ENCODE measurements around the gene NR3C1.

The NR3C1 gene

DNA sequence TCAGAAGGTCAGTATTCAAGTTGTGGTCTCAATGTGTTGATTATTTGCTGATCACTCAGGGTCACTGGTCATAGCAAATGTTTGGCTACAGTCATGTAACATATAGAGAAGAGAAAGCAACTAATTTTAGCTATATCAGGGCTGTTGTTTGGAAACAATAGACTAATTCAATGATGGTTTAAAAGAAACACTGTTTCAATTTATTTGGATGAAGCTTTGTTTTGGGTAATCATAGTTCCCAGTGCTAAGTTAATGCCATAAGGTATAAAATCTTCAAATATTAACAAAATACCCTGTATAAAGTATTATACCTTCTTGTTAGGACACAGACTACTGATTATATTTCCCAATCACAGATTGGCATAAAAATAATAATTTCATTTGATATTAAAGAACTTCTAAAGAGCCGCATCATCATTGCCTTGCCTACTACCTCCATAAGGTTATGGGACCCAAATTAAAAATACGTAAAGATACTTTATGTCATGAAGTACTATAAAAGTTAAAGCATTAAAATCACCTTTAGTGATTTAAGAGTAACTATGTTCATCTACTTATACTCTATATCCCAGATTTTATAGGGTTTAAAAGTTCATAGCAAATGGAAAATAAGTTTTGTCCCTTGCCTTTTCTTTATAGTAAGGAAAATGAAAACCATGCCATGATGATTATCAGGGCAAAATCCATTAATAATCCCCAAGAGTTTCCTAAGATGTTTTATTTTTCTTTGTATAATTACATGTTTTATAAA lies 6.0 kb downstream of the NR3C1 start:
- no peak for DNase-seq

DNA sequence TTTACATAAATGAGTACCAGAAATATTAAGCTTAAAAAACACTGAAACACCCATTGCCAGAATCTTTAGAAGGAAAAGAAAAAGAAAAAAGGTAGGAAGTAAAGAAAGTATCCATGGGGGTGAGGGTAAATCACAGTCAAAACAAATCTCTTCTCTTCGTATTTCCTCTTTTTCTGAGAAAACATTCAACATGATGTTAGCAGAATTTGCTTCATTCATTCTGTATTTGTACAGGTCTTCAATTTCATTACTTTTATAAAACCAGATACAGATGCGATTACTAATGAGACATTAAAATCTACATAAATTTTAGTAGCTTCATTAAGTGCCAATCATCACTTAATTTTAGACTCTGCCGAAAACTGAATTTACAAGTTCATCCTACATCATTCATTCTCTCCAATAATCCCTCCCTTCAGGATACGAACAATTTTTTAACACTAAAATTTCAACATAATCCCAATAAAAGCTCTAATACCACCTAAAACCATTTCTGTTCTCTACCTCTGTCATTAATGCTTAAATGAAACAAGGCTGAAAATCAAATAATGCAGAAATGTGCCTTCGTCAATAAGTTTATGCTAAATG lies 7.0 kb downstream of the NR3C1 start:
- DNase-seq: no peak

DNA sequence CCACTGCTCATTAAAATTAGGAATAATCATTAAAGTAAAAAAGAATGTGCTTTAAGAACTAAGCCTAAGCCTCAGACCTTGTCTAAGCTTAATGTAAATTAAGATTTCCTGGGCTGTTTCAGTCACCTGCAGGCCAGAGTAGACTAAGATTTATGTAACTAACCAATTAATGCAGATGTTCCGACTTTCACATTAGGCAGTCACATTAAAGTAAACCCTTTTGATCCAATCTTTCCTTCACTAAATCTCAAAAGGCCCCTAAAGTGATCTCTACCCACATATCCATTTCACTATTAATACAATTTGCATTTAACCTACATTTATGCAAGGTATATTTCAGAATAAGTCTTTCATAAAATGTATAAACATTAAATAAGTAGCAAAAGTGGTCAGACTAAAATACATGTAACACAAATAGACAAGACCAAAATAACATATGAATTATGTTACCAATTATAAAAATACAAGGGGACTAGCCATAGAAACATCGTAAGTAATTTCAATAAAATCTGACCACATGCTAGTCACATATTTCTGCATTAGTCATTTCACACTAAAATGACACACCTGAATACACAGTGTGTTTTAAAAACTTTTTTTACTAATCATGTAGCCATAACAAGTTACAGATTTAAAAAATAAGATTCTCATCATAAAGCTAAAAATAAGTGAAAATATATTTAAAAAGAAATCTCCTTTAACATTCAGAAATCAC lies 7.7 kb downstream of the NR3C1 start:
- peak; percentile 64 for DNase-seq

DNA sequence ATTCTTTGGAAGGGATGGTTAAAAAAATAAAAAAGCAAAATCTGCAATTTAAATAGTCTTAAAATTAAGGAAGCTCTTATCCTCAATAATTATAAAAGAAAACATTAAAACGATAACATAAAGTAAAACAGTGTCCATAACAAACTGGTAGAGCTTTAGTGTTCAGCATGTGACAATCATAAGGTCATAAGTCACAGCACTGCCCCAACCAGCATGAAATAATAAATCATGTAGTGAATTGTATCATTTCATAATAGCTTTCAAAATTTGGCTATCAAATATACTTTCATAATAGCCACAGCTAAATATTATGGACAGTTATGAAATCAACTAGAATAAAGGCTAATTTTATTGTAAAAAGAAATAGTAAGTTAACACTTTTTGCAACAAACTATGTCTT lies 10.0 kb downstream of the NR3C1 start:
- DNase-seq: peak; percentile 17

DNA sequence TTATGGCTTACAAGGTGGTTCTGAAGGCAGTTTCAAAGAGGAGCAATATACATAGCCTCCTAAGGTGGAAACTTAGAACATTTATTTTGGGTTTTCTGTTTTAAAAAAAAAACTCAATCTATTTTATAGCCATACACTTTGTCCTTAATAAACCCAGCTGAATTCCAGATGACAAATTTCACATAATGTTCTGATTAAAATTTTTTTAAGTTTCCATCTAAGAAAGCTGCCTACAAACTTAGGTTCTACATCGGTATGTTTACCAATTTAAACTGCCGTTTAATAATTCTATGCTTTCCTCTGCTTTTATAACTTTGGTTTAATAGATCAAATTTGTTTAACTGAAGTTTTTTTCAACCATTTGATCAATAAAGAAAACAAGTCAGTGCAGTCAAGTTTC lies 12.5 kb downstream of the NR3C1 start:
- no peak for DNase-seq

DNA sequence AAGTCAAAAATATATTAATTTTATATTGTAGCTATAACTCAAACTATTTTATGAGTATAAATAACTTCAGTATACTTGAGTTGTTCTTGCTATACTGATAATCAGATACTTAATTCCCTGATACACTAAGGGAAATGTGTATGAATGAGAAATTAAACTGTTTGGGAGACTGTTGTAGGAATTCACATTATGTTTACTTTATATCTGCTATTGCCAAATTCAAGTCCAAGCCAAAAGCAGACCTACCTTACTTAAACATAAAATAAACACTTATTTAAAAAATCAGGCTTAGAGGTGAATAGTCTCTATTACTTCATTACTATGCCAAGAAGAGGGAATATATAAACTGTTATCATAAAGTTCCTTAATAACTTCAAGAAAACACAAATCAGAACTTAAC lies 13.2 kb downstream of the NR3C1 start:
- no peak for DNase-seq

DNA sequence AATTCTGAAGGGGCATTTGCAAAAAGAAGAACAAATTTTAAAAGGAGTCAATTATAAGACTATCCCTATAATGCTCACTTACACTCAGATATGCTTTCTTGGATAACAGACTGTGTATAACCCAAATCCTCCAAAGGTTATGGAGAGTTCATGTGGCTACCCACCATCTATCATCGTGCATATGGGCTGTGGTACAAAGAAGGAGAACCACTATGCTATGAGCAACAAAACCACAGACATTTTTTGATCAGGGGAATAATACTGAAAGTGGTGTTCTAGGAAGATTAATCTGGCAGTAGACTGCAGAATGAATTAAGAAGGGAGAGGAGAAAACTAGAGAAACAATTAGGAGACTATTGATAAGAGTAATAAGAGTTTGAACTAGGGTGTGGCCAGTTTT lies 16.8 kb downstream of the NR3C1 start:
- no peak for DNase-seq

DNA sequence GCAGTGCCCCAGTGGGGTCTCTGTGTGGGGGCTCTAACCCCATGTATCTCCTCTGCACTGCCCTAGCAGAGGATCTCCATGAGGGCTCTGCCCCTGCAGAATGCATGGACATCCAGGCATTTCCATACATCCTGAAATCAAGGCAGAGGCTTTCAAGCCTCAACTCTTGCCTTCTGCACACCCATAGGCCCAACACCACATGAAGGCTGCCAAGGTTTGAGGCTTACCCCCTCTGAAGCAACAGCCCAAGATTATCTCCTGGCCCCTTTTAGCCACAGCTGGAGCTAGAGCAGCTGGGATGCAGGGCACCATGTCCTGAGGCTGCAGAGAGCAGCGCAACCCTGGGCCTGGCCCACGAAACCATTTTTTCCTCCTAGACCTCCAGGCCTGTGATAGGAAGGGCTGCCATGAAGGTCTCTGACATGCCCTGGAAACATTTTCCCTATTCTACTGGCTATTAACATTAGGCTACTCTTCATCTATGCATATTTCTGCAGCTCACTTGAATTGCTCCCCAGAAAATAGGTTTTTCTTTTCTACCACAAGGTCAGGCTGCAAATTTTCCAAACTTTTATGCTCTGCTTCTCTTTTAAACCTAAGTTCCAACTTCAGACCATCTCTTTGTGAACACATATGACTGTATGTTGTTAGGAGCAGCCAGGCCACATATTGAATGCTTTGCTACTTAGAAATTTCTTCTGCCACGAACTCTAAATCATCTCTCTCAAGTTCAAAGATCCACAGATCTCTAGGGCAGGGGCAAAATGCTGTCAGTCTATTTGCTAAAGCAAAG lies 18.4 kb downstream of the NR3C1 start:
- no peak for DNase-seq

DNA sequence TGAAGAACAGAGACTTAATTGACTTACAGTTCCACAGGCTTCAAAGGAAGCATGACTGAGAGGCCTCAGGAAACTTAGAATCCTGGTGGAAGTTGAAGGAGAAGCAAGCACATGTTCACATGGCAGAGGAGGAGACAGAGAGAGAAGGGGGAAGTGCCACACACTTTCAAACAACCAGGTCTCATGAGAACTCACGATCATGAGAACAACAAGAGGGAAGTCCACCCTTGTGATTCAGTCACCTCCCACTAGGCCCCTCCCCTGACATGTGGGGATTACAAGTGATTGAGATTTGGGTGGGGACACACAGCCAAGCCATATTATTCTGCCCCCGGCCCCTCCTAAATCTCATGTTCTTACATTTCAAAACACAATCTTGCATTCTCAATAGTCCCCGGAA lies 19.5 kb downstream of the NR3C1 start:
- DNase-seq: no peak

DNA sequence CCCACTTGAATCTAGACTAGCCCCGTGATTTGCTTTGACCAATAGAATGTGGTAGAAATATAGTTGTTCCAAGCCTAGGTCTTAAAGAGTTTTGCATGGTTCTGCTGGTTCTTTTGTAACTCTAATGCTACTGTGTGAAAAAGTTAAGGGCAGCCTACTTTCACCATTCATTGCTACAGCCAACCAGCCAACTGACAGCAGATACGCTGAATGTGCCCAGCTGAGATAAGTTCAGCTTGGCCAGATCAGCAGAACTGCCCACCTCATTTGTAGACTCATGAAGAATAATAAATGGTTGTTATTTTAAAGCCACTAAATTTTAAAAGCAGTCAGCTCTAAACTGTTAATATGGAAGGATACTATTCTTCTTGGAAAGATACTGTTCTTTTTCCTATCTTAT lies 23.9 kb downstream of the NR3C1 start:
- no peak for DNase-seq

DNA sequence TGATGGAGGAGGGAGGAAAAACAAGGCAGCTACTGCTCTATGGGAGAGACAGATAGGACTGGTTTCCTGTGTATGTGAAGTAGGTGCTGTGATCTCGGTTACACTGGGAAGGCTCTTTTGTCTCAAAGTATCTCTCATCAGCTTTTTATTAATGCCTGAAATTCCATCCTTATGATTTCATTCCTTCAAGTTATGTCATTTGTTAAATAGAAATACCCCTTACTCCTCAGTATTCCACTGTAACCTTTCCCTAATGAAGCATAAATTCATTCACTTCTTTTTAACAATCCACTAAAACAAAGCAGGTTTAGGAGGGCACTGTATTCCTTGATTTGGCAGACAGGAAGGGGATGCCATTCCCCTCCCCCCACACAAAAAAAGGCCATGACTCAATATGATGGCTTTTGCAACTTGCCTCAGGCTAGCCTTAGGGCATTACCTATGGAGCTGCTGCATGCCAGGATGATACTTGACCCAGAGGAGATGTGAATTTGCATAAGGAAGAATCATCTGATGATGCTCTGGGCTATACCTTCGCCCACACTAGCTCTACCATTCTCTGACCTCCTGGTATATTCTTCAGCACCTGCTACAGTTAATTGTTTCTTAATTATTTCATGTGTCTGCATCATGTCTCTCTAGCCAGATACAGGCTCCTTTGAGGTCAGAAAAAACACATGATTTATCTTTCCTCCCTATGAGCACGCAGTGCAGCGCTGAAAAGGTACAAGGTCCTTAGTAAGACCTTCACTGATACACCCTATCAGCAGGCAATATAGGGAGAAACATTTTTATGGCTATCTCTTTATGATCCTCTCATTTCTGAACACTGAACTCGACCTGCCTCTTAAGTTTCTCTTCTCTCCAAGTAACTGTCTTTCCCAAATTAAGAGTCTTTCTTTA lies 26.3 kb downstream of the NR3C1 start:
- peak; percentile 75 for DNase-seq

DNA sequence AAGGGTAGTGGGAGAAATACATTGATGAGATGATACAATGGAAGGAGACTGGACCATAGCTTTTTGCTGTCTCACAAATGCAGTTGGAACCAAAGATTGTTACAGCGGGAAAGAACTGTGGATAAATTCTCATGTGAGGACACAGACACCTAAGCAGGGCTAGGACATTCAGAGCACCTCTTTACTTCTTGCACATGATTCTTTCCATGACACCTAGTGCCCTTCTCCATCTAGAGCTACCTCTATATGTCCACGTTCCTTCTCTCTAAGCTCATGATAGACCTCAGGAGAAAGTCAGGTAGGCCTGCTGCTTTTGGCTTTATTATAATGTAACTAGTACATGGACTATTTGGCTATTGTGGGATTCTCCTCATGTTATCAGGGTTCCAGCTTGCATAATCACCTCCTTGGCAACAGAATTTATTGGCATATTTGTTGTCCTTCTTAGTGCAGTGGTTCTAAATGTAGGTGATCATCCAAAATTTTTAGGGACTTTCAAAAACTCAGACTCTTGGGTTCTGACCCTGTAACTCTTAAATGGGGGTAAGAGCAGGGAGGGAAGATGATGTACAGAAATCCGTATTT lies 27.2 kb downstream of the NR3C1 start:
- no peak for DNase-seq

DNA sequence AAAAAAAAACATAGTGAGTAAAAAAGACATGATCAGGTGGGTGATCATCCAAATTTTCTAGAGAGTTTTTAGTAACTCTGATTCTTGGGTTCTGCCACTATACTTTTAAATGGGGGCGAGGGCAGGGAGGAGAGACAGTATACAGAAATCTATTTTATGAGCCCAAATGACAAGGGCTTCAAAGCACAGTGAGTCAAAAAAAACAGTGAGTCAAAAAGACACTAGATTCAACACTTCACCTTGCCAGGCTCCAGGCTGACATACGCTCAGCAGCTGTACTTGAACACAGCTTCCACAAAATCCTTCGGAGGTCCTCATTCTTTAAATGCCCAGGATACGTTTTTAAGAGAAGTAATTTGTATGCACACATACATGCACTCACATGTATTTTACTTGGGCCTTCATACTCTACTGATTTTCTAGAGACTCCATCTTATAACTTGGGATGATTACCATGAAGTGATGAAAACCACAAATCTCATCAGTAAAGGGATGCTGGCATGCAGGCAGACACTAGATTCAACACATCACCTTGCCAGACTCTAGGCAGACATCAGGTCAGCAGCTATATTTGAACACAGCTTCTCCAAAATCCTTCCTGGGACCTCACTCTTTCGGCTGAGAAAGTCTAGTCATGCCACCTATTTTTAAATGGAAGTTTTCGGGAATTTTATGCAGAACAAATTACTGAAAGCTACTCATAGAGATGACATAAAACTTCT lies 28.8 kb downstream of the NR3C1 start:
- no peak for DNase-seq

DNA sequence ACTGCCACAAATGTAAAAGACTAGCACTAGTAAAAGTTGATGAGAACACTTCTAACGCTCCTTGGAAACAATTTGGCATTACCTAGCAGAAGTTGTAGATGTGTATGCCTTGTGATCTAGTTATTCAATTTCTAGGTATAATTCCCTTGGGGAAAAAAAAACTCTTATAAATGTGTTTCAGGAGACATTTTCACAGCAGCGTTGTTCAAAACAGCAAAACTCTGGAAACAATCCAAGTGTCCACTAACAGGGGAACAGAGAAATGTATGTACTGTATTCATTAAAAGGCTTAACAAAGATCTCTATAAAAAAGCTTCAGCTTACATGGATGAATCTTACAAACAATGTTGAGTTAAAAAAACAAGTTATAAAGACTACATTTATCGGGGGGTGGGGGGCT lies 30.4 kb downstream of the NR3C1 start:
- DNase-seq: peak; percentile 13

DNA sequence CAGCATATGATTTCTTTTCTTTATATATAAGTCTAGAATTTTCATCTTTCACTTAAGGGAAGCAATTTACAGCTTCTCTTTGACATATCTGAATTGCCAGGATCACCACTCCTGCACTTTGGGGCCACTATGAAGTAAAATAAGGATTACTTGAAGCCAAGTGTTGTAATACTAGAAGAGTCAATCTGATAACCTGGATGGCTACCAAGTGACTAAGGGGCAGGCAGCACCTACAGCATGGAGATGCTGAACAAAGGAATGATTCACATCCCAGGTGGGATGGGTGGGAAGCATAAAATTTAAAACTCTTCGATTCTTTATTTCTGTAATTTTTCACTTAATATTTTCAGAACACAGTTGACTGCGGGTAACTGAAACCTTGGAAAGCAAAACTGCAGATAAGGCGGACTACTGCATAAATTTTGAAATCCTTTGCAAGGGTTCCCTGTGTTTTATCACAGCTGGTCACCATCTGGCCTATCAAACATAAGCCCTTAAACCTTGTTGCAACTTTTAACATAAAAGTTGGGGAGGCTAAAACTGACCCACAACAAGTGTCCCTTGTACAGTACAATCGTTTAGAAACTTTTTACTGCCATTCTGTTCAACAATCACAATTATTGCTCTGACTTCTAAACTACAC lies 31.2 kb downstream of the NR3C1 start:
- DNase-seq: no peak

DNA sequence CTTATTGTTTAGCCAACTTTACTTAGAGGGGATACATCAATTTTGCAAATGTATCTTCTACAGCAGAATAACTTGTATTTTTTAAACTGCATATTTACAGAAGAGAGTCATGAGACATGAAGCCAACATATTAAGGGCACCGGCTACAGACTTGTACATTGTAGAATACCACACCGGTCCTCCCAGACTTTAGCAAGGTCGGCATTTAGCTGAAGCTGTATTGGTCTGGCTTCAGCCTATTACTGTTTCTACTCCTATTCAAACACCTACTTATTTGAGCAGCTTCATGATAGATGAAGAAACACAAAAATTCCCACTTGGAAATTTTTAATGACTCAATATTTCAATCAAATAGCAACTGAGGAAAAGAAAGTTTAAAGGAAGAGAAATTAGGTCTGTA lies 33.0 kb downstream of the NR3C1 start:
- DNase-seq: no peak

DNA sequence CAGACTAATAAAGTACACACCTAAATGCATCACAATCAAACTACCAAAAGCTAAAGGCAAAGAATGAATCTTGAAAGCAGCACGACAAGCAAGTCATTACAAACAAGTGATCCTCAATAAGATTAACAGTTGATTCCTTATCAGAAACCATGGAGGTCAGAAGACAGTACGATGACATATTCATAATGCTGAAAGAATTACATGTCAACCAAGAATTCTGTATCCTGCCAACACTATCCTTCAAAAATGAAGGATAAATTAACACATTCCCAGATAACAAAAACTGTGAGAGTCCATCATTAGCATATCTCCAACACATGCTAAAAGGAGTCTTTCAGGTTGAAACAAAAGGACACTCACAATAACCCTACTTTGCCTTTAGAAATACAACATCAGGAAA lies 39.4 kb downstream of the NR3C1 start:
- no peak for DNase-seq

DNA sequence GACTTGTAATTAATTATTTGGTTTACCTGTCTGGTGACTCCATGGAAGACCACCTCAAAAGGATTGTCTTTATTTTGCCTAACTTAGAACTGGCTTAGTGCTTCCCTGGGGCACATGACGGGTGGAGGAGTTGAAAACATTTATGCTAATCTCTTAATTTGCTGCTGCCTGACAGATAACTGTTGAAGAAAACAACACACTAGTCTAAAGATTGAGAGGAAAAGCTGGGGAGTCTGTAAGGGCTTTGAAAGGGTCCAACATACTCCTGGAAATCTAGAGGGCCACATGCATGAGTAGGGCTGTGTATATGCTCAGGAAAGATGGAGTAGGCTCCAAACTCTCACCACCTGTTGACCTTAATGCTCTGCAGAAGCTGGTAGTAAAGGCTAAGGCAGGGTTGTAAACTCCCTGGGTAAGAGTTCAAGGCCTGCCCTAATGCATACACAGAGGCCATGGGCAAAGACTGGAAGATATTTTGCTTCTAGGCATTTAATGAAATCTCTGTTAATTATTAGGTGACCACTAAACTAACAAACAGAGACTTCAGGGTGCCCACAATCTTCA lies 40.7 kb downstream of the NR3C1 start:
- no peak for DNase-seq

DNA sequence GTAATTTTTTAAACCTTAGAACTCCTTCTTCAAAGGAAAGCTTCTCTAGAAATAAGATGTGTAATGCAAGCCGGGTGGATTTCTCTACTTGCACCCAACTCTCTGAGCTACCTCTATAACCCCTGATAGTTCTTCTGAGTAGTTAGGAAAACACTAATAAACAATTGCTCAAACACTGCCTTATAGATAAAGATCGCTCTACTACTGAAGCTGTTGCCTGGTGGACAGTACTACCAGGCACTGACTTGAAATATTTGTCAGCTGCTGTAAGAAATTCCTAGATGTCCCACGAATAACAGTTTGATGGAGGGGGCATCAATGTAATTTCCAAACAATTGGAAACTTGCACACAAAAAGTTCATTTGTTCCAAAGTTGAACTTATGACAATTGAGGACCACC lies 42.0 kb downstream of the NR3C1 start:
- no peak for DNase-seq

DNA sequence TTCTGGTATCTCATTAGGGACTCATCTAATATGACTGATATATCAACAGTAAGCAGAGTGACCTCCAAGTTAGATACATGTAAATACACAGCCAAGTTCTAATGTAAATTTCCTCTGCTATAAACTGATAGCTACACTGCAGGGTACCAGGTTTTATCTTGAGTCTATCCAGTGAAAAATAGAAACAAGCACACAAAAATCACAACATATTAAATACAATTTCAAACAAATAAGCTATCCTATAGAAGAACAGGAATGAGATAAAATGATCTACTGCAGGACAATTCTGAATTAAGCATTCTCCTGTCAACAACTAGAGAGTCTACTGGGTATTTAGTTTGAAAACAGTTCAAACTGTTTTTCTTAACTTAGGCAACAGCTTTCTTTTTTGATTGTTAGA lies 42.7 kb downstream of the NR3C1 start:
- no peak for DNase-seq

DNA sequence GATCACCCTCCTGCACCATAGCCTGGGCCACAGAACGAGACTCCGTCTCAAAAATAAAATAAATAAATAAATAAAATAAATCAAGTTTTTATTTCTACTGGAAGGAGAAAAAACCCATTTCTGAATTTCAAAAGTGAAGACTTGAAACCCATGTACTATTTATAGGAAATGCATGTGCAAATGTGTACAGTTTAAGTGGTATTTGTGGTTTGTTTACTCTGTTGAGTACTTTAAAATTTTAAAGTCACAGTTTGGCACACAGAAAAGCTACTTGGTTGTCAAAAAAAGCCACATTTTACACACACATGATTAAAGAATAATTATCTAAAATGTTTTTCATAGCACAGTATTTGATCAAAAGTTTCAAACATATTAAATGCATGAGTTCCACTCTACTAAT lies 43.6 kb downstream of the NR3C1 start:
- no peak for DNase-seq

All from NCI-H69 (cell line).